ENCODE data around the gene FRMD4B. TPM values are rescaled to one million over a fixed set of nuclear protein-coding genes. Genes with fewer than 3 reads are reported as not detected.

FRMD4B gene
- polyA plus RNA-seq, 2 of the 4 experiments (the other 2 are of a cell fraction), result 0.92 to 5.9 TPM

GRCh38 chr3:69409831-69410230, 23.9 kb upstream of the FRMD4B start:
- TF ChIP-seq MYC (IDR thresholded peaks at IDR 0.05; ENCODE audit: borderline replicate concordance, low read length) (no peak), E2F6 (IDR thresholded peaks at IDR 0.05; ENCODE audit: borderline replicate concordance, low read depth) (no peak), NPAS2 (CRISPR knock-in tag; IDR thresholded peaks at IDR 0.05; ENCODE audit: borderline replicate concordance) (no peak), JUN (IDR thresholded peaks at IDR 0.05) (no peak), HOXB13 (CRISPR knock-in tag; IDR thresholded peaks at IDR 0.05; ENCODE audit: low read depth) (no peak), KDM1A (IDR thresholded peaks at IDR 0.05; ENCODE audit: low read depth) (no peak)
- TF ChIP-seq, protein P1, sequence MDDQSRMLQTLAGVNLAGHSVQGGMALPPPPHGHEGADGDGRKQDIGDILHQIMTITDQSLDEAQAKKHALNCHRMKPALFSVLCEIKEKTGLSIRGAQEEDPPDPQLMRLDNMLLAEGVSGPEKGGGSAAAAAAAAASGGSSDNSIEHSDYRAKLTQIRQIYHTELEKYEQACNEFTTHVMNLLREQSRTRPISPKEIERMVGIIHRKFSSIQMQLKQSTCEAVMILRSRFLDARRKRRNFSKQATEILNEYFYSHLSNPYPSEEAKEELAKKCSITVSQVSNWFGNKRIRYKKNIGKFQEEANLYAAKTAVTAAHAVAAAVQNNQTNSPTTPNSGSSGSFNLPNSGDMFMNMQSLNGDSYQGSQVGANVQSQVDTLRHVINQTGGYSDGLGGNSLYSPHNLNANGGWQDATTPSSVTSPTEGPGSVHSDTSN (IDR thresholded peaks at IDR 0.05), result no peak
- TF ChIP-seq, protein P2, sequence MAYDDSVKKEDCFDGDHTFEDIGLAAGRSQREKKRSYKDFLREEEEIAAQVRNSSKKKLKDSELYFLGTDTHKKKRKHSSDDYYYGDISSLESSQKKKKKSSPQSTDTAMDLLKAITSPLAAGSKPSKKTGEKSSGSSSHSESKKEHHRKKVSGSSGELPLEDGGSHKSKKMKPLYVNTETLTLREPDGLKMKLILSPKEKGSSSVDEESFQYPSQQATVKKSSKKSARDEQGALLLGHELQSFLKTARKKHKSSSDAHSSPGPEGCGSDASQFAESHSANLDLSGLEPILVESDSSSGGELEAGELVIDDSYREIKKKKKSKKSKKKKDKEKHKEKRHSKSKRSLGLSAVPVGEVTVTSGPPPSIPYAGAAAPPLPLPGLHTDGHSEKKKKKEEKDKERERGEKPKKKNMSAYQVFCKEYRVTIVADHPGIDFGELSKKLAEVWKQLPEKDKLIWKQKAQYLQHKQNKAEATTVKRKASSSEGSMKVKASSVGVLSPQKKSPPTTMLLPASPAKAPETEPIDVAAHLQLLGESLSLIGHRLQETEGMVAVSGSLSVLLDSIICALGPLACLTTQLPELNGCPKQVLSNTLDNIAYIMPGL (CRISPR knock-in tag; IDR thresholded peaks at IDR 0.05; ENCODE audit: borderline replicate concordance), result no peak
- H3K4me1 ChIP-seq, result no peaks in the 10 kb centered on the region
- ATAC-seq (no peak), DNase-seq (ENCODE audit: low read depth in 1 of 2, low spot score in 1 of 2) (no peak), FAIRE-seq (no peak)
- ChIA-PET CTCF (interaction anchor here (0.6 to 2.6 kb wide), 17 partner anchors 11 to 289 kb away, joined by 3 to 18 read pairs (median 4); no protein-coding TSS in a partner anchor), POLR2A (no interaction called here)
- no peak overlapping the region for H3K27ac ChIP-seq
- WGBS (ENCODE audit: missing lambda C conversion rate), result 50% methylated on average over 1 of the region's 1 CpG
- no peak overlapping the region for H3K4me2 ChIP-seq
- H3K9me3 ChIP-seq, result no peaks in the 10 kb centered on the region
- H3K4me3 ChIP-seq, result no peak overlapping the region

DNA sequence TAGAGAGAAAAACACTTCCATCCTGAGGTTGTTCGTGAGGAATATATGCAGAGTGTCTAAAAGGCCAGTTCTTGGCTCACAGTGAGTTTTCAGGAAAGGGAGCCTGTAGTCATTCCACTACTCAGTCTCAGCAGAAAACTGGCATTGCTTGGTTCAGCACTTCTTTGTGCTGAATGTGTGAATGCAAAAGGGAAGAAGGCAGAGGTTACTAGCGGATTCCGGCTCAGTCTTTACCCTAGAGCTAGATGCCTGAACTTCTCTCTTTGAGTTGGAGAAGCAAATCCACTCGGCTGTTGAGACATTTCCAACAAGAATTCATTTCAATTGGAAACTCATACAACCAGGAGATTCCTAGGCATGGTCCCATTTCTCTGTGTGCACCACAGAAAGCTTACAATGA, 23.1 kb upstream of the FRMD4B start:
- Histone ChIP-seq H3K4me2 (no peak overlapping the region), H3K4me1 (no peaks in the 10 kb centered on the region), H3K9me3 (no peaks in the 10 kb centered on the region), H3K27ac (no peak overlapping the region), H3K4me3 (no peak overlapping the region)
- FAIRE-seq (no peak), DNase-seq (ENCODE audit: low read depth in 1 of 2, low spot score in 1 of 2) (no peak), ATAC-seq (no peak)
- ChIA-PET POLR2A (no interaction called here), CTCF (interaction anchor here (1.1 to 2.6 kb wide), 10 partner anchors 10 to 288 kb away, joined by 3 to 18 read pairs (median 6); no protein-coding TSS in a partner anchor)
- TF ChIP-seq ZFP36 (IDR thresholded peaks at IDR 0.05; ENCODE audit: borderline replicate concordance, partially characterized antibody) (no peak), ZC3H11A (IDR thresholded peaks at IDR 0.05) (no peak), SMC3 (IDR thresholded peaks at IDR 0.05) (no peak), HOXA7 (CRISPR knock-in tag; IDR thresholded peaks at IDR 0.05) (no peak), ESRRA (IDR thresholded peaks at IDR 0.05; ENCODE audit: borderline replicate concordance, low read length) (no peak), CBX8 (IDR thresholded peaks at IDR 0.05) (no peak), POLR2AphosphoS2 (conservative IDR thresholded peaks at IDR 0.05; ENCODE audit: low read length) (no peak)
- 62% methylated on average over 4 of the region's 4 CpGs for WGBS (ENCODE audit: missing lambda C conversion rate)

DNA sequence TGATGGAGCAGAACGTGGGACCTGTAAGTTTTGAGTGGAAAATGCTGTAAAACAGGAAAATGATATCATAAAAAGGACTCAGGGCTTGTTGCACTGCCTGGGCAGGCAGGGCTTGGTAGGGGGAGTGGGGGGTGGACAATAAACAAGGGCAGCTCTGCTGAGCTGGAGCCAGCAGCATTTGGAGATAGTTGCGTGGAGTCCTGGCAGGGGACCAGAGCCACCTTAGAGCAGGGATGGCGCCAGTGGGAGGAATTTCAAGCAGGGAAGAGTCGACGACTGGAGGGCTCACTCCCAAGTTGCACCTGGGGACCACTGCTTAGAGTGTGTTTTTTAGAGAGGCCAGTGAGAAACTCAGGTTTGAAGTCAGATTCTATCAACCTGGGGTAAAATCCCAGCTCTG, 22.7 kb upstream of the FRMD4B start:
- TF ChIP-seq, protein P1 (IDR thresholded peaks at IDR 0.05), result no peak
- no peak for TF ChIP-seq RARB (CRISPR knock-in tag; IDR thresholded peaks at IDR 0.05)
- Histone ChIP-seq H3K4me2 (no peak overlapping the region), H3K9me3 (no peaks in the 10 kb centered on the region), H3K27ac (no peak overlapping the region), H3K4me3 (no peak overlapping the region), H3K4me1 (no peaks in the 10 kb centered on the region)
- ChIA-PET POLR2A (no interaction called here), CTCF (interaction anchor here (1.1 to 2.6 kb wide), 7 partner anchors 9 to 288 kb away, joined by 4 to 18 read pairs (median 10); no protein-coding TSS in a partner anchor)
- no peak for ATAC-seq
- FAIRE-seq, result no peak
- WGBS (ENCODE audit: missing lambda C conversion rate), result 35% methylated on average over 5 of the region's 5 CpGs
- DNase-seq (ENCODE audit: low read depth in 1 of 2, low spot score in 1 of 2), result no peak

Data from A549 (cell line).